CD1c-positive myeloid dendritic cell (primary cell): Measurements from ENCODE around the gene PTRH2.

ENCODE experiments used
- DNase-seq: peaks from one replicate; pipeline ENCODE4 v3.0.0-alpha.2; 2016; ENCODE audit errors: extremely low spot score

Gene PTRH2

GRCh38 chr17:59669411-59669810, 37.8 kb downstream of the PTRH2 start:
- no peak for DNase-seq

DNA sequence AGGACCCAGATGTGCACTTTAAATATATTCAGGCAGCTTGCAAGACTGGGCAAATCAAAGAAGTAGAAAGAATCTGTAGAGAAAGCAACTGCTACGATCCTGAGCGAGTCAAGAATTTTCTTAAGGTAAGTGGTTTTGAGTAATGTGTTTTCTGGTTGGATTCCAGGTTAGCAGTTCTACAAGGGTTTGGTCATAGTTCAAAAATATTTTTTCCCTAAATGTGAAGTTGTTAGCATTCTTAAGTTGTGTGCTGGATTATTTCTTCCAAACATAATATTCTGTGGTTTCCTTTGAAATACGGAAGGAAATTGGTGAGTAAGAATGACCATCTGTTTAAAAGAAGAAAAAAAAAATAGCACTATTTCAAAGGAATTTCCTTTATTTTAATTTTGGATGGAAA, 38.4 kb downstream of the PTRH2 start:
- DNase-seq = peak; percentile 55

GRCh38 chr17:59666235-59666634, 41.0 kb downstream of the PTRH2 start:
- no peak for DNase-seq

- DNase-seq = peak; percentile 79
These were observed 50.6 kb downstream of the PTRH2 start for GRCh38 chr17:59656624-59657023.

DNA sequence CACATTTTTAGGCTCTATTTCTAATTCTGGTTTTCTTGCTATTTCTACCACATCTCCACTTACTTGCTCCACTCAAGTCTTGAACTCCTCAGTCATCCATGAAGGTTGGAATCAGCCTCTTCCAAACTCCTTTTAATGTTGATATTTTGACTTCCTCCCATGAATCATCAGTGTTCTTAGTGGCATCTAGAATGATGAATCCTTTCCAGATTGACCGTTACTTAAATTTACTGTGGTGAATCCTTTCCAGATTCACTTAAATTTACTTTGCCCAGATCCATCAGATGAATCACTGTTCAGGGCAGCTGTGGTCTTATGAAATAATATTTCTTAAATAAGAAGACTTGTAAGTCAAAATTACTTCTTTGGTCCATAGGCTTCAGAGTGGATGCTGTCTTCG, 55.1 kb downstream of the PTRH2 start:
- DNase-seq = no peak

DNA sequence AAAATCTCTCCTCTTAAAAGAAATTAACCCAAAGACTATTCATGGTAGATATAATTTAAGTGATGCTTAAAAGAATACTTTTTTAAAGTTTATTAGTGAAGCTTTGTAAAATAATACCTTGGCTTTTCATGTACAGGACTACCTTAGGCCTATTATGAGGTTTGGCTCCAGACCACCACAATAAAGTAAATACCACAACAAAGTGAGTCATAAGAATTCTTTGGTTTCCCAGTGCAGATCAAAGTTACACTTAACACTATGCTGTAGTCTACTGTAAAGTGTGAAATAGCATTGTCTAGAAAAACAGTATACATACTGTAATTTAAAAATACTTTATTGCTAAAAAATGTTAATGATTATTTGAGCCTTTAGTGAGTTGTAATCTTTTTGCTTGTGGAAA, 55.9 kb downstream of the PTRH2 start:
- no peak for DNase-seq

DNA sequence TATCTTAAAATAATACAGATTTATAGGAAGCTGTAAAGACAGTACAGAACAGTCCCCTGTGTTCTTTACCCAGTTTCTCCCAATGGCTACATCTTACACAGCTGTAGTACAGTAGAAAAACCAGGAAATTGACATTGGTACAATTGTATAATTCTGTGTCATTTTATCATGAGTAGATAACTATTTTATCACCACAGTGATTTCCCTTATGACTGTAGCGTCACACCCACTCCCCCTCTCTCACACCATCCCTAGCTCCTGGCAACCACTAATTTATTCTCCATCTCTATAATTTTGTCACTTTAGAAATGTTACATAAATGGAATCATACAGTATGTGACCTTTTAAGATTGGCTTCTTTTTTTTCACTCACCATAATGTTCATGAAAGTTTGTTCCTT, 56.6 kb downstream of the PTRH2 start:
- no peak for DNase-seq

- DNase-seq = no peak
These were observed 57.3 kb downstream of the PTRH2 start for GRCh38 chr17:59649886-59650285.
